IMR-90 (cell line): ENCODE data around the gene SIK2. TPM values are rescaled to one million over a fixed set of nuclear protein-coding genes. Genes with fewer than 3 reads are reported as not detected.
A peak's percentile ranks its signal among the peaks of the same experiment; 100 is the strongest.

Source experiments
- ATAC-seq: fragments of 200-7000 bp; cut with Tn5 transposase; 2 replicates; pipeline ENCODE4 v1.9.1; 2020; ENCODE audit warnings: low read depth, mild to moderate bottlenecking, moderate library complexity
- BruUV-seq: library from RNA; stranded (reverse); fragments of 400-500 nt; replicated peaks from 2 replicates; lab custom pipeline; 2021; lab: Mats Ljungman, UMichigan
- CTCF ChIA-PET: fragments of 300-600 bp; formaldehyde crosslinking; extraction: SDS; loops from one replicate; lab custom pipeline; 2021; ENCODE audit warnings: antibody characterized with exemption; lab: Yijun Ruan, JAX
- POLR2A ChIA-PET: fragments of 300-600 bp; sonication (Branson Sonifier 250); formaldehyde crosslinking; loops from one replicate; lab custom pipeline; 2022; ENCODE audit warnings: antibody characterized with exemption; ENCODE audit not compliant: unreplicated experiment; lab: Charles Lee
- DNase-seq: peaks from one replicate; pipeline ENCODE4 v3.0.0; 2013
- H2AFZ ChIP-seq: replicated peaks from 2 replicates; pipeline ENCODE3; 2013; ENCODE audit warnings: low read length, mild to moderate bottlenecking; ENCODE audit not compliant: poor library complexity
- H2AK5ac ChIP-seq: 2 replicates; pipeline ENCODE4 v1.6.1; 2013; ENCODE audit warnings: low read depth, low read length, inconsistent platforms
- H2AK9ac ChIP-seq: replicated peaks from 2 replicates; pipeline ENCODE3; 2013; ENCODE audit warnings: mild to moderate bottlenecking, low read depth, low read length, moderate library complexity; ENCODE audit not compliant: poor library complexity
- H2BK120ac ChIP-seq: 2 replicates; pipeline ENCODE4 v1.6.1; 2013; ENCODE audit warnings: low read depth, low read length, inconsistent platforms
- H2BK15ac ChIP-seq: 3 replicates; pipeline ENCODE4 v1.6.1; 2013; ENCODE audit warnings: low read depth, low read length, inconsistent platforms
- H2BK20ac ChIP-seq: 2 replicates; pipeline ENCODE4 v1.6.1; 2013; ENCODE audit warnings: low read depth, mild to moderate bottlenecking, inconsistent platforms, low read length, moderate library complexity
- H2BK5ac ChIP-seq: 2 replicates; pipeline ENCODE4 v1.6.1; 2013; ENCODE audit warnings: mild to moderate bottlenecking, low read depth, low read length, inconsistent platforms; ENCODE audit not compliant: poor library complexity, severe bottlenecking
- H3K14ac ChIP-seq: replicated peaks from 2 replicates; pipeline ENCODE4 v1.6.1; 2013; ENCODE audit warnings: low read depth, low read length, inconsistent platforms
- H3K18ac ChIP-seq: 2 replicates; pipeline ENCODE4 v1.6.1; 2013; ENCODE audit warnings: low read depth, low read length, control low read depth
- H3K23ac ChIP-seq: 2 replicates; pipeline ENCODE4 v1.6.1; 2013; ENCODE audit warnings: low read depth, low read length, inconsistent platforms
- H3K27ac ChIP-seq: 2 replicates; pipeline ENCODE4 v1.5.1; 2013; ENCODE audit warnings: mild to moderate bottlenecking, control low read depth, low read length; ENCODE audit not compliant: insufficient read depth
- H3K27me3 ChIP-seq: 2 replicates; pipeline ENCODE4 v1.6.1; 2013; ENCODE audit warnings: low read length; ENCODE audit not compliant: control insufficient read depth, insufficient read depth
- H3K36me3 ChIP-seq: 2 replicates; pipeline ENCODE4 v1.6.1; 2013; ENCODE audit warnings: low read length, mixed read lengths; ENCODE audit not compliant: control insufficient read depth, insufficient read depth
- H3K4ac ChIP-seq: 2 replicates; pipeline ENCODE4 v1.6.1; 2013; ENCODE audit warnings: low read depth, low read length, inconsistent platforms
- H3K4me1 ChIP-seq: 2 replicates; pipeline ENCODE4 v1.6.1; 2013; ENCODE audit warnings: low read length, mixed read lengths; ENCODE audit not compliant: control insufficient read depth, insufficient read depth
- H3K4me2 ChIP-seq: 2 replicates; pipeline ENCODE4 v1.6.1; 2013; ENCODE audit warnings: low read depth, mild to moderate bottlenecking, control low read depth, low read length, moderate library complexity
- H3K4me3 ChIP-seq: 2 replicates; pipeline ENCODE4 v1.5.1; 2013; ENCODE audit warnings: low read depth, mild to moderate bottlenecking, control low read depth, low read length, moderate library complexity; ENCODE audit not compliant: insufficient read depth
- H3K56ac ChIP-seq: 2 replicates; pipeline ENCODE4 v1.6.1; 2013; ENCODE audit warnings: low read length, inconsistent platforms; ENCODE audit not compliant: insufficient read depth; ENCODE audit errors: extremely low read depth
- H3K79me1 ChIP-seq, 2 experiments: 2 replicates each; pipeline ENCODE4 v1.6.1; 2013; ENCODE audit warnings: low read length in 2 of 2, inconsistent platforms in 1 of 2, low read depth in 1 of 2
- H3K9ac ChIP-seq: 2 replicates; pipeline ENCODE4 v1.6.1; 2013; ENCODE audit warnings: low read depth, low read length, control low read depth
- H3K9me1 ChIP-seq: 2 replicates; pipeline ENCODE4 v1.6.1; 2013; ENCODE audit warnings: low read length, inconsistent platforms; ENCODE audit not compliant: insufficient read depth
- H3K9me3 ChIP-seq: 2 replicates; pipeline ENCODE4 v1.6.1; 2013; ENCODE audit warnings: low read length; ENCODE audit not compliant: control insufficient read depth, insufficient read depth
- H4K20me1 ChIP-seq: 2 replicates; pipeline ENCODE4 v1.6.1; 2013; ENCODE audit warnings: low read length, inconsistent platforms; ENCODE audit not compliant: insufficient read depth
- H4K5ac ChIP-seq: 2 replicates; pipeline ENCODE4 v1.6.1; 2013; ENCODE audit warnings: mild to moderate bottlenecking, low read depth, low read length, control low read depth
- H4K8ac ChIP-seq, 2 experiments: 2 replicates each; pipeline ENCODE4 v1.6.1; 2013; ENCODE audit warnings: low read depth in 2 of 2, low read length in 2 of 2, control low read depth in 1 of 2, inconsistent platforms in 1 of 2
- H4K91ac ChIP-seq: 2 replicates; pipeline ENCODE4 v1.6.1; 2013; ENCODE audit warnings: low read depth, low read length, inconsistent platforms; ENCODE audit not compliant: insufficient read depth
- CEBPB ChIP-seq: IDR thresholded peaks from 2 replicates; pipeline ENCODE4 v1.6.1; 2012; ENCODE audit warnings: low read depth, low read length, improper control_type of control experiment
- FOS ChIP-seq: fragments of 150-350 bp; IDR thresholded peaks from 2 replicates; pipeline ENCODE4 v1.6.1; 2016; ENCODE audit warnings: low read depth, low read length
- MAFK ChIP-seq: IDR thresholded peaks from 2 replicates; pipeline ENCODE4 v1.6.1; 2012; ENCODE audit warnings: low read depth, low read length, improper control_type of control experiment
- MXI1 ChIP-seq: IDR thresholded peaks from 2 replicates; pipeline ENCODE4 v1.6.1; 2012; ENCODE audit warnings: low read depth, mild to moderate bottlenecking, low read length, moderate library complexity, borderline replicate concordance
- NFE2L2 ChIP-seq: fragments of 150-350 bp; IDR thresholded peaks from 2 replicates; pipeline ENCODE4 v1.6.1; 2016; ENCODE audit warnings: low read depth, mild to moderate bottlenecking, low read length
- POLR2A ChIP-seq: IDR thresholded peaks from 2 replicates; pipeline ENCODE4 v1.6.1; 2012; ENCODE audit warnings: mild to moderate bottlenecking, low read depth, low read length
- RCOR1 ChIP-seq: IDR thresholded peaks from 2 replicates; pipeline ENCODE4 v1.6.1; 2012; ENCODE audit warnings: mild to moderate bottlenecking, low read length, improper control_type of control experiment; ENCODE audit not compliant: insufficient replicate concordance
- RFX5 ChIP-seq: IDR thresholded peaks from 2 replicates; pipeline ENCODE4 v1.8.0; 2012; ENCODE audit warnings: low read depth, mild to moderate bottlenecking, low read length, moderate library complexity
- WGBS, 2 experiments: methylation state at CpG; one replicate each; pipeline versions ENCODE4 v1.1.5 to v1.1.7; 2013; ENCODE audit warnings: missing lambda C conversion rate in 2 of 2; ENCODE audit not compliant: insufficient read length in 1 of 2; ENCODE audit errors: extremely low coverage in 2 of 2; 5-methylcytosine and 5-hydroxymethylcytosine counted together
- dilution Hi-C: fragments of 300-500 bp; cut with HindIII; formaldehyde crosslinking; loops from one replicate; pipeline ENCODE4 v1.14.3; 2018; ENCODE audit warnings: low sequenced_read_pairs; ENCODE audit not compliant: unreplicated experiment
- in situ Hi-C: fragments of 300-500 bp; cut with MboI; formaldehyde crosslinking; loops from 3 replicates; pipeline ENCODE4 v1.14.3; 2019; ENCODE audit warnings: low sequenced_read_pairs, inconsistent platforms, mixed read lengths
- intact Hi-C: fragments of 100-400 bp; cut with micrococcal nuclease; formaldehyde crosslinking; loops from 2 replicates; pipeline ENCODE4 v1.10.0; 2022
- polyA plus RNA-seq, 3 experiments: library from polyadenylated mRNA; depleted of rRNA; stranded (reverse); fragments of >200 nt; gene quantifications; 2 replicates each; pipeline ENCODE4 v1.2.3, GENCODE V29; 2012; ENCODE audit warnings: low replicate concordance in 1 of 3
- total RNA-seq: library from RNA; depleted of rRNA; stranded (reverse); fragments of >200 nt; gene quantifications from 2 replicates; pipeline ENCODE4 v1.2.3, GENCODE V29; 2012
- TF ChIP-seq, protein P1 (sequence below): fragments of 150-350 bp; IDR thresholded peaks from 2 replicates; pipeline ENCODE4 v1.6.1; 2017; ENCODE audit warnings: mild to moderate bottlenecking, antibody characterized with exemption, low read length, low read depth
- TF ChIP-seq, protein P2 (sequence below): conservative IDR thresholded peaks from 2 replicates; pipeline ENCODE4 v1.5.1; 2012; ENCODE audit warnings: mild to moderate bottlenecking, low read depth, low read length, improper control_type of control experiment
- TF ChIP-seq, protein P3 (sequence below): fragments of 150-350 bp; IDR thresholded peaks from 2 replicates; pipeline ENCODE4 v1.6.1; 2016; ENCODE audit warnings: low read depth, mild to moderate bottlenecking, low read length, moderate library complexity, borderline replicate concordance

SIK2 gene
- total and polyA plus RNA-seq, 2 of the 4 experiments (the other 2 are of a cell fraction): 7.9 to 10.4 TPM

DNA sequence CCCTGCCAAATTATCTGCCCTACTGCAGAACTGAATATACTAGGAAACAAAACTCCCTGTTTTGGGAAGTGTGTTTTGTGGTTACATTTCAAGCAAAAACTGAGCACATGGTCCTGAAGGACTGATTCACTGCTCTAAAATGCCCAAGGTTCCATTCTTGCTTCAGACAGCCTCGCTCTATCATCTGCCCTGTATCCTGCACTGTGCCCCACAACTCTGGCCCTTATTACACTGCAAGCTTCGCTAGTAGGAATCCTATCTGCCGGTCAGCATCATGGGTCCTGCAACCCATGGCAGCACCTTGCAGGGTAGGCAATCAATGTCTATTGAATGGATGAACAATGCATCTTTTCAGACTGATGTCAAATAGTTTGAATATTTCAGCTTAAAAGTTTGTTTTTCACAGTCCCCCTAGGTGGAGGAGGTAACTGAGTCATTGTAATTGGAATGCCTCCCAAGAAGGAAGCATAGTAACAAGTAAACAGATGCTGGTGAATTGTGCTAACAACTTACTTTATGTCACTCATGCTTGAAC is 40.4 kb upstream of the SIK2 start (continued):
- TF ChIP-seq MAFK: no peak

DNA sequence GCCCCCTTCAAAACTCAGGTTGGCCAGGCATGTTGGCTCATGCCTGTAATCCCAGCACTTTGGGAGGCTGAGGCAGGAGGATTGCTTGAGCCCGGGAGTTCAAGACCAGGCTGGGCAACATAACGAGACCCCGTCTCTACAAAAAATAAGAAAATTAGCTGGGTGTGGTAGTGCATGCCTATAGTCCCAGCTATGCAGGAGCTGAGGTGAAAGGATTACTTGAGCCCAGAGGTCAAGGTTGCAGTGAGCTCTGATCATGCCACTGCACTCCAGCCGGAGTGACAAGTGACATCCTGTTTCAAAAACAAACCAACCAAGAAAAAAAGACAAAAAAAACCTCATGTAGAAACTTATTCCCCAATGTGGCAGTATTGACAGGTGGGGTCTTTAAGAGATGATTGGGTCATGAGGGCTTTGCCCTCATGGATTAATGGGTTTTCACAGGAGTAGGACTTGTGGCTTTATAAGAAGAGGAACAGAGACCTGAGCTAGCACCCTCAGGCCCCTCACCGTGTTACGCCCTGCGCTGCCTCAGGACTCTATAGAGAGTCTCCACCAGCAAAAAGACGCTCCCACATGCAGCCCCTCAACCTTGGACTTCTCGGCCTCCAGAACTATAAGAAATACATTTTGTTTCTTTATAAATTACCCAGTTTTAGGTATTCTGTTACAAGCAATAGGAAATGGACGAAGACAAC is 39.4 kb upstream of the SIK2 start:
- Histone ChIP-seq H2BK5ac (peak overlapping the region; percentile 98), H3K18ac (peak overlapping the region; percentile 63; the same call in 1 of the 2 replicates), H3K14ac (peak overlapping the region; percentile 88), H2AK9ac (no peak overlapping the region), H3K9me3 (no peaks in the 10 kb centered on the region), H4K91ac (peak overlapping the region; percentile 68), H2BK120ac (peak overlapping the region; percentile 94), H4K8ac (peak overlapping the region; percentile 33 to 46), H3K4me2 (no peak overlapping the region), H3K27ac (peak overlapping the region; percentile 66), H3K4ac (peak overlapping the region; percentile 62), H3K27me3 (no peaks in the 10 kb centered on the region), H3K36me3 (peaks cover 26% of the 10 kb centered on the region), H3K23ac (peak overlapping the region; percentile 67; the same call in 1 of the 2 replicates), H3K56ac (peak overlapping the region; percentile 52; the same call in 1 of the 2 replicates), H3K9ac (peak overlapping the region; percentile 19; the same call in 1 of the 2 replicates), H2AFZ (no peak overlapping the region), H3K9me1 (peaks cover 15% of the 10 kb centered on the region), H4K5ac (0 out of 2 replicates have a peak overlapping the region, but pooled peaks have one; percentile 15), H2AK5ac (peak overlapping the region; percentile 54; the same call in 1 of the 2 replicates), H3K4me3 (no peak overlapping the region), H3K4me1 (peaks cover 28% of the 10 kb centered on the region), H2BK20ac (peak overlapping the region; percentile 78), H4K20me1 (0 out of 2 replicates have a peak, but pooled peaks cover 3% of the 10 kb centered on the region), H2BK15ac (peak overlapping the region; percentile 50; the same call in 1 of the 3 replicates), H3K79me1 (peaks cover 6 to 26% of the 10 kb centered on the region in 2 experiments)
- POLR2A ChIA-PET: no interaction called here
- in situ Hi-C loops (no loop called here), intact Hi-C loops (no loop called here), dilution Hi-C loops (no loop called here)
- DNase-seq: no peak
- ATAC-seq: no peak
- WGBS, 2 experiments: no CpG with 5 or more reads among the region's 10 CpGs
- CTCF ChIA-PET: interaction anchor here (1.4 kb wide), 1 partner anchor 279 kb away, joined by 3 read pairs; no protein-coding TSS in a partner anchor
- no TSS peak for BruUV-seq
- TF ChIP-seq MAFK: no peak
- no peak for TF ChIP-seq RCOR1
- TF ChIP-seq, protein P1, sequence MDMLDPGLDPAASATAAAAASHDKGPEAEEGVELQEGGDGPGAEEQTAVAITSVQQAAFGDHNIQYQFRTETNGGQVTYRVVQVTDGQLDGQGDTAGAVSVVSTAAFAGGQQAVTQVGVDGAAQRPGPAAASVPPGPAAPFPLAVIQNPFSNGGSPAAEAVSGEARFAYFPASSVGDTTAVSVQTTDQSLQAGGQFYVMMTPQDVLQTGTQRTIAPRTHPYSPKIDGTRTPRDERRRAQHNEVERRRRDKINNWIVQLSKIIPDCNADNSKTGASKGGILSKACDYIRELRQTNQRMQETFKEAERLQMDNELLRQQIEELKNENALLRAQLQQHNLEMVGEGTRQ: no peak
- no peak for TF ChIP-seq NFE2L2
- no peak for TF ChIP-seq MXI1
- no peak for TF ChIP-seq CEBPB
- TF ChIP-seq POLR2A: no peak
- TF ChIP-seq RFX5: no peak
- no peak for TF ChIP-seq FOS
- TF ChIP-seq, protein P2, sequence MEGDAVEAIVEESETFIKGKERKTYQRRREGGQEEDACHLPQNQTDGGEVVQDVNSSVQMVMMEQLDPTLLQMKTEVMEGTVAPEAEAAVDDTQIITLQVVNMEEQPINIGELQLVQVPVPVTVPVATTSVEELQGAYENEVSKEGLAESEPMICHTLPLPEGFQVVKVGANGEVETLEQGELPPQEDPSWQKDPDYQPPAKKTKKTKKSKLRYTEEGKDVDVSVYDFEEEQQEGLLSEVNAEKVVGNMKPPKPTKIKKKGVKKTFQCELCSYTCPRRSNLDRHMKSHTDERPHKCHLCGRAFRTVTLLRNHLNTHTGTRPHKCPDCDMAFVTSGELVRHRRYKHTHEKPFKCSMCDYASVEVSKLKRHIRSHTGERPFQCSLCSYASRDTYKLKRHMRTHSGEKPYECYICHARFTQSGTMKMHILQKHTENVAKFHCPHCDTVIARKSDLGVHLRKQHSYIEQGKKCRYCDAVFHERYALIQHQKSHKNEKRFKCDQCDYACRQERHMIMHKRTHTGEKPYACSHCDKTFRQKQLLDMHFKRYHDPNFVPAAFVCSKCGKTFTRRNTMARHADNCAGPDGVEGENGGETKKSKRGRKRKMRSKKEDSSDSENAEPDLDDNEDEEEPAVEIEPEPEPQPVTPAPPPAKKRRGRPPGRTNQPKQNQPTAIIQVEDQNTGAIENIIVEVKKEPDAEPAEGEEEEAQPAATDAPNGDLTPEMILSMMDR: no peak
- TF ChIP-seq, protein P3, sequence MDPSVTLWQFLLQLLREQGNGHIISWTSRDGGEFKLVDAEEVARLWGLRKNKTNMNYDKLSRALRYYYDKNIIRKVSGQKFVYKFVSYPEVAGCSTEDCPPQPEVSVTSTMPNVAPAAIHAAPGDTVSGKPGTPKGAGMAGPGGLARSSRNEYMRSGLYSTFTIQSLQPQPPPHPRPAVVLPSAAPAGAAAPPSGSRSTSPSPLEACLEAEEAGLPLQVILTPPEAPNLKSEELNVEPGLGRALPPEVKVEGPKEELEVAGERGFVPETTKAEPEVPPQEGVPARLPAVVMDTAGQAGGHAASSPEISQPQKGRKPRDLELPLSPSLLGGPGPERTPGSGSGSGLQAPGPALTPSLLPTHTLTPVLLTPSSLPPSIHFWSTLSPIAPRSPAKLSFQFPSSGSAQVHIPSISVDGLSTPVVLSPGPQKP: no peak
